Ishikawa (cell line): ENCODE measurements around the gene PDGFRA.

Experiments used
- CEBPB ChIP-seq: IDR thresholded peaks from 2 replicates; pipeline ENCODE4 v1.6.1; 2012
- EGR1 ChIP-seq: IDR thresholded peaks from 2 replicates; pipeline ENCODE4 v1.6.1; 2012
- EP300 ChIP-seq: IDR thresholded peaks from 2 replicates; pipeline ENCODE4 v1.6.1; 2012; ENCODE audit warnings: borderline replicate concordance
- NFIC ChIP-seq: IDR thresholded peaks from 2 replicates; pipeline ENCODE4 v1.6.1; 2012
- RAD21 ChIP-seq: IDR thresholded peaks from 2 replicates; pipeline ENCODE4 v1.6.1; 2012; ENCODE audit warnings: low read depth
- REST ChIP-seq: IDR thresholded peaks from 2 replicates; pipeline ENCODE4 v1.6.1; 2012; ENCODE audit warnings: low read depth, mild to moderate bottlenecking
- USF1 ChIP-seq: IDR thresholded peaks from 2 replicates; pipeline ENCODE4 v1.6.1; 2012
- YY1 ChIP-seq: IDR thresholded peaks from 2 replicates; pipeline ENCODE4 v1.6.1; 2012; ENCODE audit warnings: low read depth
- ZBTB7A ChIP-seq: IDR thresholded peaks from 2 replicates; pipeline ENCODE4 v1.6.1; 2012; ENCODE audit warnings: low read depth
- TF ChIP-seq, protein P1 (sequence below): IDR thresholded peaks from 2 replicates; pipeline ENCODE4 v1.6.1; 2012

DNA sequence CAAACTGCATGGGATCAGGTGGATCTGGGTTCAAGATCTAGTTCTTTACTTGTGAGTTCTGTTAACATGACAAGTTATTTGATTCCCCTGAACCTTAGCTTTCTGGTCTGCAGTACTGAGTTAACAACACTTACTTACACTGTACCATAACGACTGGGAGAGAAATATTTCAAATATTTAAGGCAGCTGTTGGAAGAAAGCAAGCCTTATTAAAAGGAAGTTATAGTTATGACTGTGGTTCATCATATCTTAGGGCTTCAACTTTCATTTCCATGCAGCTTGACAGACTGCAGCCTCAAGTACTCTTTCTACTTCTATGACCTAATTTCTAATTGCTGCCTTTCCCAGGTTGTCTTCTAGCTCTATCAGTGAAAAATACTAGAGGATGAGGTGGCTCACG is 40.0 kb upstream of the PDGFRA start:
- TF ChIP-seq USF1 = no peak
- TF ChIP-seq RAD21 = no peak
- TF ChIP-seq, protein P1, sequence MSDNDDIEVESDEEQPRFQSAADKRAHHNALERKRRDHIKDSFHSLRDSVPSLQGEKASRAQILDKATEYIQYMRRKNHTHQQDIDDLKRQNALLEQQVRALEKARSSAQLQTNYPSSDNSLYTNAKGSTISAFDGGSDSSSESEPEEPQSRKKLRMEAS = no peak
- no peak for TF ChIP-seq CEBPB
- TF ChIP-seq EGR1 = no peak
- no peak for TF ChIP-seq ZBTB7A
- no peak for TF ChIP-seq YY1
- TF ChIP-seq EP300 = no peak
- TF ChIP-seq NFIC = no peak
- no peak for TF ChIP-seq REST
